AG09309 (cell line): ENCODE measurements around the gene TNFRSF4.

Experiments used
- DNase-seq: peaks from one replicate; pipeline ENCODE4 v3.0.0-alpha.2; 2010; ENCODE audit warnings: low read depth
- H3K4me3 ChIP-seq: 2 replicates; pipeline ENCODE4 v1.5.1; 2011; ENCODE audit warnings: mild to moderate bottlenecking, low read depth, low read length, moderate library complexity; ENCODE audit not compliant: control insufficient read depth
- TF ChIP-seq, protein P1 (sequence below): IDR thresholded peaks from 2 replicates; pipeline ENCODE4 v1.5.1; 2011; ENCODE audit warnings: mild to moderate bottlenecking, low read depth, low read length, inconsistent platforms; ENCODE audit not compliant: insufficient read depth, control insufficient read depth; ENCODE audit errors: missing control alignments

Gene TNFRSF4

DNA sequence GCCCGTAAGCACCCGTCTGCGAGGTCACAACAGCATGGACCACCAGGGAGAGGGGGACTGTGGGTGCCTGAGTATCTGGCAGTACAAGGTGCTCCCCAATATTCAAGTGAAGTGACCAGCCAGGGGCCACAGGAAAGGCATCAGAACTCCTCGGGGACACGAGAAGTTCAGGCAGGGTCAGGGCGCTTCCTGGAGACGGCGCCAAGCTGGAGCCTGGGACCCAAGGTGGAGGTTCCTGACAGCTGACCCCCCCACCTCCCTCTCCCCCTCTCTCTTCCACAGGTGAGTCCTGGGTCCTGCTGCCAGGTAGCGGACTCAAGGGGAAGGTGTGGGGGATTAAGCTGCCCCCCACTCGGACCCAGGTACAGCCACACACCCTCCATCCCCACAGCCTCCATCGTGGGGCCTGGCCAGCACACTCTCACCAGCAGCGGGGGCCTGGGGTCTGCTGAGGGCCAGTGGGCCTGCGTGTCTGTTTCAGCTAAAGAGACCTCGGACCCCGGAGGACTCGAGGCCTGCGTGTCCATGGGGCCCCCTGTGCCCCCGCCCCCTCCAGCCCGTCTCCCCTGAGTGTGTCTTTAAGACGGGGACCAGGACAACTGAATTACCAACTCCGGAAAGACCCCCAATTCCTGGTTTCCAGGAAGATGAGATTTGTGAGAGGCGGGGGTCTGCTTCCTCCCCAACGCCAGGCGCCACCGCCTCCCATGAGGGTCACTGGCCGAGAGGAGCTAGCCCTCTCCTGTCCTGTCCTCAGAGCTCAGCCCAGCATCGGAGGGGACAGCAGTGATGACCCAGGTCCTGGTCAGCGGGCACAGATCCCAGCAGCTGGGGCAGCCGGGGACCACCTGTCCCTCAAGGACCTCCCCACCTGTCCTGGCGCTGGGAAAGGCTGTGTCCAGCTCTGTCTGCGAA, 13.7 kb downstream of the TNFRSF4 start:
- H3K4me3 ChIP-seq, result no peak overlapping the region
- TF ChIP-seq, protein P1, sequence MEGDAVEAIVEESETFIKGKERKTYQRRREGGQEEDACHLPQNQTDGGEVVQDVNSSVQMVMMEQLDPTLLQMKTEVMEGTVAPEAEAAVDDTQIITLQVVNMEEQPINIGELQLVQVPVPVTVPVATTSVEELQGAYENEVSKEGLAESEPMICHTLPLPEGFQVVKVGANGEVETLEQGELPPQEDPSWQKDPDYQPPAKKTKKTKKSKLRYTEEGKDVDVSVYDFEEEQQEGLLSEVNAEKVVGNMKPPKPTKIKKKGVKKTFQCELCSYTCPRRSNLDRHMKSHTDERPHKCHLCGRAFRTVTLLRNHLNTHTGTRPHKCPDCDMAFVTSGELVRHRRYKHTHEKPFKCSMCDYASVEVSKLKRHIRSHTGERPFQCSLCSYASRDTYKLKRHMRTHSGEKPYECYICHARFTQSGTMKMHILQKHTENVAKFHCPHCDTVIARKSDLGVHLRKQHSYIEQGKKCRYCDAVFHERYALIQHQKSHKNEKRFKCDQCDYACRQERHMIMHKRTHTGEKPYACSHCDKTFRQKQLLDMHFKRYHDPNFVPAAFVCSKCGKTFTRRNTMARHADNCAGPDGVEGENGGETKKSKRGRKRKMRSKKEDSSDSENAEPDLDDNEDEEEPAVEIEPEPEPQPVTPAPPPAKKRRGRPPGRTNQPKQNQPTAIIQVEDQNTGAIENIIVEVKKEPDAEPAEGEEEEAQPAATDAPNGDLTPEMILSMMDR, result no peak

DNA sequence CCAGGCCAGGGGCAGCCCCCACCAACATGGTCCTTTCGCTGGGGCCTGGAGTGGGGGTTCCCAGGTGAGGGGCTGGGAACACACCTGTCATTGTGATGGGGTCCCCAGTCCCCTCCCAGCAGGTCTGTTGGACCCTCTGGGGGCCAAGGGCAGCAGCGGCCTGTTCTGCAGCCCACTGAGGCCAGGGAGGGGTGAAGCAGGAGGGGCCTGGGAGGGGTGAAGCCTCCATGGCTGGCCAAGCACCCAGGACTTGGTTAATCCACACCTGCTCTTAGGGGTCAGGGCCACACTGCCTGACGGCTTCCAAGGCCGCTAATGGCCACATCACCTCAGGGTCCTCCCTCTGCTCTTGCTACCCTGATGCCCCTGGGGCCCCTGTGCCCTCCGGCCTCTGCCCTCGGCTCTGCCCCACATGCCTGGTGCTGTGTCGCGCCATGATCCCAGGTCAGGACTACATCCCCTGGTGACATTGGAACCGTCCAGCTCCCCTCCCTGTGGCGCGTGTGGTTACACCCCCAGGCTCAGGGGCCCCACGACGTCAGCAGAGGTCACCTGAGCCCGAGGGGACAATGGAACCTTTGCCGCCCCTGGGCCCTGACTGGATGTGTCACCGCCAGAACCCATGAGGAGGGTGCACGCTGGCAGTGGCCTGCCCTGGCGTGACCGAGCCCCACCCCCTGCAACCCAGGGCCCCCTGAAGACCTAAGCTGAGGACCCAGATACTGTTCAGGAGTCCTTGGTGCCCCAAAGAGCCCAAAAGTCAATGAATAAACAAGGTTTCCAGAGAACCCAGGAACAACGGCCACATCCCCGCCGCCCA, 14.6 kb downstream of the TNFRSF4 start:
- H3K4me3 ChIP-seq, result no peak overlapping the region
- no peak for DNase-seq
- TF ChIP-seq, protein P1, result no peak

More for the DNA sequence above, 13.7 kb downstream of the TNFRSF4 start:
- DNase-seq, result no peak

DNA sequence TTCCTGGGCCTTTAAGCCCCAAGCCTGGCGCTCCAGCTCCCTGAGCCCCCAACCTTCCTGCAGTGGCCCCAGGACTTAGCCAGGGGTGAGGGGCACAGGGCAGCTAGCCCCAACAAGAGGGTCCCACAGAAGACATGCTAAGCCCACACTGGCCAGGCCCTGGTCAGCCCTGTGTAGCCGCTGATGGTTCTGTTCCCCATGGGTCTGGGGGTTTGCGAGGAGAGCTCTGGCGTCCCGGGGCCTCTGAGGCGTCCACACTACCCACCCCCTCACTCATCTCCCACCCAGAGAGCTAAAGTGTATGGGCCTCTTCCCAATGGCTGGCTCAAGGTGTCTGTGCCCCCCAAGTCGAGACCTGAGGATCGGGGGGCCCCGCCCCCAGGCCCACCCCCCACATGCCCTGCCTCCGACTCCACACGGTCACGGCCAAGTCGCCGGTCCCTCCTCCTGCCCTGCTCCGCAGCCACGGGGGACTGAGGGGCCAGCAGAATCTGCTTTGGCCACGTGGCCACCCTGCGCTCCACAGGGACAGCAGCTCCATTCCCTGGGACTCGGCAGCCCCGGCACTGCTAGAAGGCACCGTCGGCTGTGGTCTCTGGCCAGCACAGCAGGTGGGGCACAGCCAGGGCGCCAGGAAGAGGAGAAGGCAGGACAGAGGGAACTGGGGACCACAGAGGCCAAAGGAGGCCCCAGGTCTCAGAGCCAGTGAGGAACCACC, 15.4 kb downstream of the TNFRSF4 start:
- H3K4me3 ChIP-seq, result no peak overlapping the region
- TF ChIP-seq, protein P1, result no peak
- no peak for DNase-seq

DNA sequence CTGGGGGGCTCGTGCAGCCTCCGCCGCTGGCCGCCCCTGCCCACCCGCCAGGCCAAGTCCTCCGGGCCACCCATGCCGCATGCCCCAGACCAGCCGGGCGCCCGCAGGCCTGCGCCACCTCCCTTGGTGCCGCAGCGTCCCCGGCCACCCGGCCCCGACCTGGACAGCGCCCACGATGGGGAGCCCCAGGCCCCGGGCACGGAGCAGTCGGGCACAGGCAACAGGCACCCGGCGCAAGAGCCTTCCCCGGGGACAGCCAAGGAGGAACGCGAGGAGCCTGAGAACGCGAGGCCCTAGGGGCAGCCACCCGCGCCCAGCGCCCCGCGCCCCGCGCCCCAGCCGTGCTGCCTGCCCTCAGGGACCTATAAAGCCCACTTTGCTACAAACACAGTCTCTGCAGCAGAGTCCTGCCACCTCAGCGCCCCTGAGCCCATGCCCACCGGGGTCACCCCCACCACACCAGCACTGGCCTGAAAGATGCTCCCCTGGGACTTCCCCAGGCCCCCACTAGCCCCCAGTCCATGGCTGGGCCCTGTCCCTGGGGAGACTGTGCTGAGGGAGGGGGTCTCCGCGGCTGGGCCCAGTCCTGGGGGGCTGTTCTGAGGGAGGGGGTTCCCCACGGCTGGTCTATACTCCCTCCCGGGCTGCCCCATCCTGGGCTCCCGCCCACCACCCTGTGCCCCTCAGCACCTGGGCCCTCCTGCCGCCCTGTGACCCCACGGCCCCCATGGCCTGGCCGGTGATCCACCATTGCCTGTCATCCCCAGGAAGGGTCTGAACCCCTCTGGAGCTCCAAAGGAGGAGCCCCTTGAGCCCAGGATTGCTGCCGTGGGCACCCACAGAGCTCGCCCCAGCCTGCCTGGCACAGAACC, 16.2 kb downstream of the TNFRSF4 start:
- no peak overlapping the region for H3K4me3 ChIP-seq
- DNase-seq, result no peak
- TF ChIP-seq, protein P1, result no peak

DNA sequence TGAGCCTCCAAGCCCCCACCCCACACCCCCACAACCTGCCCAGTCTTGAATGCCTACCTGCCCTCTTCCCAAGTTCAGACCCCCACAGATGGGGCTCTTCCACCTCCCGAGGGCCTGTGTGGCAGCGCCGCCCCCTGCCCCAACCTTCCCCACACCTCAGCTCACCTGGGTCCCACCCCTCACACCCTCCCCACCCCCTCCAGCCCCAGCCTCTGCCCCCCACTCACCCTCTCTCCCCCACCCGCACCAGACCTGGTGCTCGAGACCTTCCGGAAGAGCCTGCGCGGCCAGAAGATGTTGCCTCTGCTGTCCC, 16.8 kb downstream of the TNFRSF4 start:
- DNase-seq, result no peak
- H3K4me3 ChIP-seq, result no peak overlapping the region
- TF ChIP-seq, protein P1, result no peak
